Stimulated activated CD8-positive, alpha-beta memory T cell treated with anti-CD3 and anti-CD28 coated beads, Interleukin-12 subunit alpha, Interleukin-12 subunit beta, amount 100 ng/mL, for 4 hours (primary cell): ENCODE data around the gene GRK1.
"Not testable (repeated sequence)": the region's sequence is repeated elsewhere in the genome, so short reads cannot be mapped to it uniquely, and the experiment has no call there.

ENCODE experiments used
- DNase-seq: peaks from one replicate; pipeline ENCODE4 v3.0.0-alpha.2; 2020; ENCODE audit warnings: low read depth

The GRK1 gene

DNA sequence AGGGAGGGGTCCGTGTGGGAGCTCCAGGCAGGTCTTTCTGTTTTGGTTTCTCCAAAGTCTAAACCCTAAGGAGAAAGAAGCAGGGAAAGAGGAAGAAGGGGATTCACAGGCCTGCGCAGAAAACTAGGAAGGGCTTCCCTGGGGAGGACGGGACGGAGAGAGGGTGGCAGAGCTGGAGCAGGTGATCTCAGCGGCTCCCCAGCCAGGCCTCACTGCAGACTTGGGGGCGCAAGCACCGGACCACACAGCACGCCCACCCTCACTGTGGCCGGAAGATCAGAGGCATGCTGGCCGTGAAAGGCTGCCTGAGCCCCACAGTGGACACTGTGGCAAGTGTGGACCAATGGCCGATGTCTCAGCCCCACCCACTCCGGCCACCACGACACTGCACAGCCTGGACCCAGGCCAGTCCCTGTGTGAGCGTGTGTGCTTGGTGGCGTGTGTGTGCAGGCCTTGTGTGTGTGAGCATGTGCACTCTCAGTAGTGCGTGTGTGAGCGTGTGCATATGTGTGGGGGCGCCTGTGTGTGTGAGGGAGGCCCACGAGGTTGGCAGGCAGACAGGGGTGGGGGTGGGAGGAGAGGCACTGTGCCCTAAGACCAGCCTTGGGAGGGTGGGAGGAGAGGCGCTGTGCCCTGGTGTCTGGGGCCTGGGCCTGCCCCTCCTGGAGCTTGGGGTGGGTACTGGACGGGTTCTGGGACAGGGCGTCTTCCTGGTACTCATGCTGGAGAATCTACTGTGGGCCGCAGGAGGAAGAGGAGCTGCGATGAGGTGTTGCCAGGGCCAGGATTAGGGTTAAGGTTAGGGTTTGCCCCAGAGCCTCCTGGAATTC is 76.6 kb downstream of the GRK1 start:
- no peak for DNase-seq

DNA sequence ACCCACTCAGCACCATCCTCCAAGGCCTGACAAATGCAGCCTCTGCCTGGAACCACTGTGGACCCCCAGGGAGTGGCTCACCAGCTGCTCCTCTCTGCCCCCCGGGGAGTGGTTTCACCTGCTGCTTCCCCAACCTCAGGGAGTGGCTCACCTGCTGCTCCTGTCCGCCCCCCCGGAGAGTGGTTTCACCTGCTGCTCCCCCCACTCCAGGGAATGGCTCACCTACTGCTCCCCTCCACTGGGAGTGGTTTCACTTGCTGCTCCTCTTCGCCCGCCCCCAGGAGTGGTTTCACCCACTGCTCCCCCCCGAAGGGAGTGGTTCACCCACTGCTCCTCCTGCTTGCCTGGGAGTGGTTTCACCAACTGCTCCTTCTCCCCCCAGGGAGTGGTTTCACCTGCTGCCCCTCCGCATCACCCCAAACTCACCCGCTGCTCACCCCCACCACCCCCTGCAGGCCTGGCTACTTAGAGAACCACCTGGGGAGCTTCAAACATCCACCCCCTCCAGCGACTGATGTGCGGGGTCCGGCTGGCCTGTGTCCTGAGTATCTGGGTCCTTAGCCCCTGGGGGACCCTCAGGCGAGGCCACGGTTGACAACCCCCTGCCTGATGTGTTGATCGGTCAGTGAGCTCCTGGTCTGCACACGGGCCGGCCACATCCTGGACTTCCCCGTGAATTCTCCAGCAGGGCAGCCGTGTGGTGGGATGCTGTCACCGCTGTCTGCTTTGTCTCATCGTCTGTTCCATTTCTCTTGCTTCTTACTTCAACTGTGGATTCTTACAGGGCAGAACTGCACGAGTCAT is 77.4 kb downstream of the GRK1 start:
- DNase-seq: no peak

DNA sequence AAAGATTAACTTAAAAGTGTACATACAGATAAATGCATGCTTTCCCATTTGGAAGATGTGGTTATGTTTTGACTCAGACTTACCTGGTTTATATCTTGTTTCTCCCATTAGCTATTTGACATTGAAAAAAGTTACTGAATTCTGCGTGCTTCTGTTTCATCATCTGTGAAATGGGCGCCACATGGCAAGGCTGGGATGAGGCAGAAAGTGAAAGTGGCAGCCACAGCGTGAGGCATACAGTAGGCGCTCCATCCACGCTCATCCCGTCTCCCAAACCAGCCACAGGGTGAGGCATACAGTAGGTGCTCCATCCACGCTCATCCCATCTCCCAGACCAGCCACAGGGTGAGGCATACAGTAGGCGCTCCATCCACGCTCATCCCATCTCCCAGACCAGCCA is 78.0 kb downstream of the GRK1 start:
- no peak for DNase-seq

DNA sequence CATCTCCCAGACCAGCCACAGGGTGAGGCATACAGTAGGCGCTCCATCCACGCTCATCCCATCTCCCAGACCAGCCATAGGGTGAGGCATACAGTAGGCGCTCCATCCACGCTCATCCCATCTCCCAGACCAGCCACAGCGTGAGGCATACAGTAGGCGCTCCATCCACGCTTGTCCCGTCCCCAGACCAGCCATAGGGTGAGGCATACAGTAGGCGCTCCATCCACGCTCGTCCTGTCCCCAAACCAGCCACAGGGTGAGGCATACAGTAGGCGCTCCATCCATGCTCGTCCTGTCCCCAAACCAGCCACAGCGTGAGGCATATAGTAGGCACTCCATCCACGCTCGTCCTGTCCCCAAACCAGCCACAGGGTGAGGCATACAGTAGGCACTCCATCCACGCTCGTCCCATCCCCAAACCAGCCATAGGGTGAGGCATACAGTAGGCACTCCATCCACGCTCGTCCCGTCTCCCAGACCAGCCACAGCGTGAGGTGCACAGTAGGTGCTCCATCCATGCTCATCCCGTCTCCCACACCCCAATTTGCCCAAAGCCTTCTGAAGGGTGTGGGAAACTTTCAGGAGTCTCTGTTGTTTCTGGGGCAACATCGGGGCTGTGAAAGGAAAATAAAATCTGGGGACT is 78.6 kb downstream of the GRK1 start:
- DNase-seq: not testable (repeated sequence)

DNA sequence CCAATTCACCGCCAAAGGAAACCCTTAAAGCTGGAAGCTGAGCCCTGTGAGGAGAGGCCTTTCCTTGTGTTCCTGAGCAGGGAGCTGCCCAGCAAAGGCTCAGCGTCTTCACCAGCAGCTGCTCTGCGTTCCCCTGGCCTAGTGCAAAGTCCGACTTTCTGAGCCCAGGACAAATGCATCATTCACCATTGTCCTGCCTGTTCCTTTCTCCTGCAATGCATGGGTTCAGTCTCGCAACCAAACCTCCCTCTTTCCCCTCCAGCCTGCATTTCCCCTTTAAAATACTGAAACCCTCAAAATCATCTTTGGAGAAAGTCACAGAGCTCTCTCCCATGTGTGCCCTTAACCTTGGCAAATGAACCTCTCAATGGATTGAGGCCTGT is 79.1 kb downstream of the GRK1 start:
- DNase-seq: no peak

DNA sequence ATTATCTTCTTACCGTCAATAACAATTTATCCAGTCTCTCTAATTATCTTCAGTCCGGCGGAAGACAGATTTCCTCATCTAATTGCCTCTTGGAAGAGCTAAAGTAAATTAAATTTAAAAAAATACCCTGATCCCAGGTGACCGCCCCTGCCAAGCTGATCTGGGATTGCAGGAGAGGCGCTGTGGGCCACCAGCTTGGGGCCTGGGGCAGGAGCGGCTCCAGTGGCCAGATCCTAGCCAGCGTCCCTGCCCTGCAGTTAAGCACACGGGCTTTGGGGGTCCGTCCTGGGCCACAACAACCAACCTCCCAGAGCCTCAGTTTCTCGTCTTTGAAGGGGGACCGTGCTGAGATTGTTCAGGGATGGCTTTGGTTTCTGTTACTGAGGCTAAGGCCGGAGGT is 79.7 kb downstream of the GRK1 start:
- no peak for DNase-seq

DNA sequence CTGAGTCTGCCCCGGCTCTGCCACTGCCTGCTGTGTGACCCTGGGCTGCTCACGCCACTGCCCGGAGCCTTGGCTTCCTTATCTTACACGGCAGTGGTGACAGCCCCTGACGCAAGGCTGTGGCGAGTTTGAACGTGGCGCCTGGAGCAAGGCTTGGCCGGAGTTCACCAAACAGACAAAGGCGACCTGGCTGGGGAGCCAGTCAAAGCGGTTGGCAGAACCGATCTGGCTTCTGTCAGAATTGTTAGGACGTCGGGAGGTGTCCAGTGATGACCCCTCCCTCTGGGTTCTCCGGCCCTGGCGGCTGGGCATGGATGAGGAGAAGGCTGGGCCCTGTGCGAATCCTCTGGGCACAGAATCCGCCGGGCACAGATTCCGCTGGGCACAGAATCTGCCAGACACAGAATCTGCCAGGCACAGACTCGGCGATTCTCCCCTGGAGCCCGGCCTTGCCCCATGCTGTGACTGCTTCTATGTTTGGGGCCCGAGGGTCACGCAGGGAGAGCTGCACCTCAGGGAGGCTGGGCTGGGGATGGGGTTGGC is 80.3 kb downstream of the GRK1 start:
- no peak for DNase-seq

DNA sequence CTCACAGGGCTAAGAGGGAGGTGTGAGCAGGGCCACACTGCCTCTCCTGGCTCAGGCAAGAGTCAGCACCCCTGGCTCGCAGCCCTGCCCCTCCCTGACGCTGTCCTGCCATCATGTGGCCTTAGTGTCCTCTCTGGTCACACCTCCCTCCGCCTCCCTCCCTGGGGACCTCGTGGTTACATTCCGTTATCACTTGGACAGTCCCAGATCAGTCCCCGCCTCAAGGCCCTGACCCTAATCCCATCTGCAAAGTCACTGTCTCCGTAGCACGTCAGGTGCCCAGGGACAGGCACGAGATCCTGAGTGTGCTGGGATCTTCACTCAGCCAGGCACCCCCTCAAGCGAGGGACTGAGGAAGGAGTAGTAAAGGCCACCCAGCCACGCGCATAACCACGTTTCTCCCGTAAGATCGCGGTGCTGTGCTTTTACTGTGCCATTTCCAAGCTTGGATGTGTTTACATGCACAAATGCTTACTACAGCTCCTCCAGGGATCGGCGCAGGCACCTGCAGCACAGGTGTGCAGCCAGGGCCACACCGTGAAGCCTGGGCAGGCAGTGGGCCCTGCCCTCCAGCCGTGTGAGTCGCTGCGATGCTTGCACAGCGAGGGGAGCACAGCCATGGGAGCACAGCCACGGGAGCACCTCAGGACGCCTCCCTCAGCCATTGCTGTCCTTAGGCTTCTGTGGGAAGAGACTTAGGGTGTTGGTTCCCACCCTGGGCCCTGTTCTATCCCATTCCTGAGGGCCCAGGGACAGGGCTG is 81.3 kb downstream of the GRK1 start:
- no peak for DNase-seq

DNA sequence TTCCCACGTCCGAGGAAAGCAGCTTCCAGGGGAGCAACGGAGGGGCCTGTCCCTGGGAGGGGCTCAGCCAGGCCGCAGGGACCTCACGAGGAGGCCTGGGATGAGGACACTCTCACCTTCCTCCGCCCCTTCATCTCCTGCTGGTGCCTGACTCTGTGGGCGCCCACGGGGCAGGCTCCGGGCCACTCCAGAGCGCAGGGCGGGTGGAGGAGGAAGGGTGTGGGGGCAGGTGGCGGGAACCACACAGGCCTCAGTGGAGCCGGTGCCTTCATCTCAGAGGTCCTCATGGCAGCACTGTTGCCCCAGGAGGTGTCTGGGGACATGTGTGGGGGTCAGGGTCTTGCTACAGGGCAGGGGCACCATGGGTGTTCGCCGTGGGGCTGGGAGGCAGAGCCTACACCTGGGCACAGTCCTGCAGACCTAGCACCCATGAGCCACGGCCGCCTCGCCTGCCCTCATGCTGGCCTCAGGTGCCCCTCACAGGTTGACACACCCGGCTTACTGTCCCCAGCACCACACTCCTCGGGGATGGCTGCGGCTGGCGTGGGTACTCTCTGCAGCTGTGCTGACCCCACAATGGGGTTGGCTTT is 81.9 kb downstream of the GRK1 start:
- DNase-seq: no peak

DNA sequence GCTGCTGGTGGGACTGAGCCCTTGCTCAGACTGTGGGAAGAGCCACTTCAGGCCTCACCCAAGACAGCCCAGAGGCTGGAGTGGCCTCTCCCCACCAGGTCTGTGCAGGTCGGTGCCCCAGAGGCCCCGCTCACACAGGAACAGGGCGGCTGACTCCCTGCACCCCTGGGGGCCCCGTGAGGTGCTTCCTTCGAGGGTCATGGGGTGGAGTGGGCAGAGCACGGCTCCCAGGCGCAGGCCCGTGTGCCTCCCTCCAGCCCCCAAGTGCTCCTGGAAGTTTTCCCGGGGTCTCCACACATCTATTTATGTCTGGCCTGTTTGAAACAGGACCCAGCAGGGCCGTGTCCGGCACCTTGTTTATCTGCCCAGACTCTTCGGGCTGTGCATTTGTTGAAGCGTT is 82.5 kb downstream of the GRK1 start:
- DNase-seq: no peak

DNA sequence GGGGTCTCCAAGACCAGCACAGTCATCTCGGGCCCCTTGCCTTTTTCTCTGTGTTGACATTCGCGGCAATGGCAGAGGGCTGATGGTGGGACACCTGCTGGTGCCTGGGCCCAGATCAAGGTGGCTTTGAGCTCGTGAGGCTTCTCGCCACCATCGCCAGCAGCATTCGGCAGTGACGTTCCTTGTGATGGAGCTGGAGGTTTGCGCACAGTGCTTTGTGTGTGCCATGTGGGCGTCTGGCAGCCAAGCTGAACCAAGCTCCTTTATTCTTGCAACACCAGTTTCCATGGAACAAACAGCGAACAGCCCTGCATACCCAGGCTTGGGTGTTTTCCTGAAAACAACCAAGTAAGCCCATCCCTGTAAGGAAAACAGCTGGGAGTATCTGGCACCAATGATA is 82.9 kb downstream of the GRK1 start:
- DNase-seq: no peak

DNA sequence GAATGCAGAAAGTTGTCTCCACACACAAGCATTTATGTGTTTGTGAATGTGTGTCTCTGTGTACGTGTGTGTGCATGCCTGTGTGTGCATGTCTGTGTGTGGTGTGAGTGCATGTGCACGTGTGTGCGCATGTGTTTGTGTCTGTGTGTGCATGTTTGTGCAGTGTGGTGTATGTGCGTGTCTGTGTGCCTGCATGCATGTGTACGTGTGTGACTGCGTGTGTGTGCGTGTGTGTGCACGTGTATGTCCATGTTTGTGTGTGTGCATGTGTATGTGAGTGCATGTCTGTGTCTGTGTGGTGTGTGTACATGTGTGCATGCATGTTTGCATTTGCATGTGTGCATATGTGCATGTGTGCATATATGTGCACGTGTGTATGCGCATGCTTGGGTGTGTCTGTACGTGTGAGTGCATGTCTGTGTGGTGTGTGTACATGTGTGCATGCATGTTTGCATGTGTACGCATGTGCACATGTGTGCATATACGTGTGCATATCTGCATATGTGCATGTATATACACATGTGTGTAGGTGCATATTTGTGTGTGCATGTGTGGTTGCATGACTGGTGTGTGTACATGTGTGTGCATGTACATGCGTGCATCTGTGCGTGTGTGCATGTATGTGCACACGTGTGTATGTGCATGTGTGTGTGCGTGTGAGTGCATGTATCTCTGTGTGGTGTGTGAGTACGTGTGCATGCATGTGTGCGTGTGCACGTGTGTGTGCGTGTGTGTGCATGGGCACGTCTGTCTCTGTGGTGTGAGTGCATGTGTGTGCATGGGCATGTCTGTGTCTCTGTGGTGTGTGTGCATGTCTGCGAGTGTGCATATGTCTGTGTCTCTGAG is 83.8 kb downstream of the GRK1 start:
- DNase-seq: no peak

DNA sequence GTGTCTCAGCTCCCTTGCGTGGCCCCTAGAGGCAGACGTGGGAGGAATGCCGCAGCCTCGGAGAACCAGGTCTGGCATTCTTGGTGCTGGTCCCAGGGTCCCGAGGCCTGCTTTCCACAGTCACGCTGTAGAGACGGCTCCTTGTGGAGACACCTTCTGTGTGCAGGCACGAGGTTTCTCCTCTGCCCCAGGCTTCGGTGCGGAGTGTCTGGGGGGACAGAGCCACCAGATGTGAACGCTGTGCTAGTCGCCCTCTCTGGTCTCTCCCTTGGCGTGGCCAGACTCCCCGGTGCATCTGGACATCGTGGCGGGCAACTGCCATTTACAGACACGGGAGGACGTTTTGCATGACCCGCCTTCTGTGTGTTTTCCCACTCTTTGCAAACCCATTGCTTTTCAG is 84.5 kb downstream of the GRK1 start:
- no peak for DNase-seq

DNA sequence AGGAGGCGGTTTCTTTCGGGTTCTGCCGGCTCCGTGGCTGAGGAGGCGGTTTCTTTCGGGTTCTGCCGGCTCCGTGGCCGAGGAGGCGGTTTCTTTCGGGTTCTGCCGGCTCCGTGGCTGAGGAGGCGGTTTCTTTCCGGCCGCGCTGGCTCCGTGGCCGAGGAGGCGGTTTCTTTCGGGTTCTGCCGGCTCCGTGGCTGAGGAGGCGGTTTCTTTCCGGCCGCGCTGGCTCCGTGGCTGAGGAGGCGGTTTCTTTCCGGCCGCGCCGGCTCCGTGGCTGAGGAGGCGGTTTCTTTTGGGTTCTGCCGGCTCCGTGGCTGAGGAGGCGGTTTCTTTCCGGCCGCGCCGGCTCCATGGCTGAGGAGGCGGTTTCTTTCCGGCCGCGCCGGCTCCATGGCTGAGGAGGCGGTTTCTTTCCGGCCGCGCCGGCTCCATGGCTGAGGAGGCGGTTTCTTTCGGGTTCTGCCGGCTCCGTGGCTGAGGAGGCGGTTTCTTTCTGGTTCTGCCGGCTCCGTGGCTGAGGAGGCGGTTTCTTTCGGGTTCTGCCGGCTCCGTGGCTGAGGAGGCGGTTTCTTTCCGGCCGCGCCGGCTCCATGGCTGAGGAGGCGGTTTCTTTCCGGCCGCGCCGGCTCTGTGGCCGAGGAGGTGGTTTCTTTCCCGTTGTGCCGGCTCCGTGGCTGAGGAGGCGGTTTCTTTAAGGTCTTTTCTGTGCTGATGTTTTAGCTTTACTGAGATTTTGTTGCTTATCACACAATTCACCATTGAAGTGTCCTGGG is 85.4 kb downstream of the GRK1 start:
- not testable (repeated sequence) for DNase-seq

DNA sequence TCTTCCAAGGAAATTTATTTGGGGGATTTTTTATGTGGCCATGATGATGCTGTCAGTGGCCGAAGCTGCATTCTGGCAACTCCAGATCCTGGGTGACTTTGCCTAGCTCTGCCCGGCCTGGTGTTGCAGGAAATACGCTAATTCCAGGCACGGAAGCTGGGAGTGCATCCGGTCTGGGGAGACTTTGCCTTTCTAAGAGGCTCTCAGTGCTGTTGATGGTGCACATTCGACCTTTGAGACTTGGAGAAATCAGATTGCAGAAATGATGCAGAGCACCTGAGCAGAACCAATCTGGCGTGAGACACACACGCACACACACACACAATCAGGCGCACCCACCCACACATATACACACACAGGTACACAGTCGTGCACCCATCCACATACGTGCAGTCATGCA is 86.2 kb downstream of the GRK1 start:
- no peak for DNase-seq

DNA sequence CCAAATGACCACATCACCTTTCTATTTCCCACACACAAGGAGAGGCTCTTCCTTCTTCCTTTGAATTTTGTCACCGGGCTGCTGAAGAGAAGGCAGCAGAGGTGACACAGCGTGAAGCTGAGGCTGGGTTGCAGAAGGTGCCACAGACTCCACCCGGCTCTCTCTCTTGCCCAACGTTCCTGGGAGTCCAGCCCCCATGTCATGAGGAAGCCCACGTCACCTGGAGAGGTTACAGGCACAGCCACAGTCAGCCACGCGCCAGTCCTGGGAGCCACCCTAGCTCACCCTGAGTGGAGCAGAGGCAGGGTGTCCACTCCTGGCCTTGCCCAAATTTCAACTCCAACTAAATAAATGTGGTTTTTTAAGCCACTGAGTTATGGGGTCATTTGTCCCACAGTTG is 87.2 kb downstream of the GRK1 start:
- DNase-seq: no peak

DNA sequence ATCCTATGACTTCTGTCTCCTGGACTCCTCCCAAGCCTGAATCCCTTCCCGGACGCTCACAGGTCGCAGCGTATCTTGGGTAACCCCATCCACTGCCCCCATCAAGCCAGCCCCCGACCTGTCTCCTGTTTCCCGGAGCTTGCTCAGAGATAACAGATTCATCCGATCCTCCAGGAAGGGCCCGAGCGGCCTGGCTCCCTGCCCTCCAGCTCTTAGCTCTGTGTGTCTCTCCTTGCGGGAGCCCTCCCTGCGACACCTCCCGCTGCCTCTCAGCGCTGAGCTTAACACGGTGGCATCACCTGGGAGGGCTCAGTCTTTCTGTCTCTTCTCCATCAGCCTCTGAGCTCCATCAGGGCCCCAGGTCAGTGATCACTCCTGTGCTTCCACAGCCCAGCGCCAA is 87.7 kb downstream of the GRK1 start:
- DNase-seq: no peak

DNA sequence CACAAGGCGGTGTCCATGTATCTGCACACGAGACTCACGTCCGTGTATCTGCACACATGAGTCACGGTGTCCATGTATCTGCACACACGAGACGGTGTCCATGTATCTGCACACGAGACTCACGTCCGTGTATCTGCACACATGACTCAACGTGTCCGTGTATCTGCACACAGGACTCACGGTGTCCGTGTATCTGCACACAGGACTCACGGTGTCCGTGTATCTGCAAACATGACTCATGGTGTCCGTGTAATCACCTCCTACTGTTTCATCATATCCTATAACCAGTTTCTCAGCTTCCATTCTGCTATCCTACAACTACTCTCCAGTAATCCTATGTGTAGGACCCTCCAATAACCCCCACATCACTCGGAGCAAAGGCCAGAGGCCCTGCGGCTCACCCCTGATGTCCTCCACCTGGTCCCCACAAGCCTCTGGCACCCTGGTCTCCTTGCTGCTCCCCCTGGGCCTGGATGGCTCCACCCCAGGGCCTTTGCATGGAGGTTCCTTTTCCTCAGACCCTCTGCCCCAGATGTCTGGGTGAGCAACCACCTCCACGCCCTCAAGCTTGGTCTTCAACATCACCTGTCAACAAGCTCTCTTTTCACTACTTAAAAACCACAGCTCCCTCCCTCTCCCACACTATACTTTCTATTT is 89.5 kb downstream of the GRK1 start:
- DNase-seq: no peak
